ENCODE measurements around the gene TFDP1.

DNA sequence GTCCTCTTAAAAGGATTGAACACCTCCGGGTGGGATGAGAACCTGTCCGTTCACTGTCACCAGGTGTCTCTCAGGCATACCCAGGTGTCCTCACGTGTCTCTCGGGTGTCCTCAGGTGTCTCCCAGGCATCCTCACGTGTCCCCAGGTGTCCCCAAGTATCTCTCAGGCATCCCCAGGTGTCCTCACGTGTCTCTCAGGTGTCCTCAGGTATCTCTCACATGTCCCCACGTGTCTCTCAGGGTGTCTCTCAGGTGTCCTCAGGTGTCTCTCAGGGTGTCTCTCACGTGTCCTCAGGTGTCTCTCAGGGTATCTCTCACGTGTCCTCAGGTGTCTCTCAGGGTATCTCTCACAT lies 39.7 kb downstream of the TFDP1 start:
- TF ChIP-seq, protein P1, sequence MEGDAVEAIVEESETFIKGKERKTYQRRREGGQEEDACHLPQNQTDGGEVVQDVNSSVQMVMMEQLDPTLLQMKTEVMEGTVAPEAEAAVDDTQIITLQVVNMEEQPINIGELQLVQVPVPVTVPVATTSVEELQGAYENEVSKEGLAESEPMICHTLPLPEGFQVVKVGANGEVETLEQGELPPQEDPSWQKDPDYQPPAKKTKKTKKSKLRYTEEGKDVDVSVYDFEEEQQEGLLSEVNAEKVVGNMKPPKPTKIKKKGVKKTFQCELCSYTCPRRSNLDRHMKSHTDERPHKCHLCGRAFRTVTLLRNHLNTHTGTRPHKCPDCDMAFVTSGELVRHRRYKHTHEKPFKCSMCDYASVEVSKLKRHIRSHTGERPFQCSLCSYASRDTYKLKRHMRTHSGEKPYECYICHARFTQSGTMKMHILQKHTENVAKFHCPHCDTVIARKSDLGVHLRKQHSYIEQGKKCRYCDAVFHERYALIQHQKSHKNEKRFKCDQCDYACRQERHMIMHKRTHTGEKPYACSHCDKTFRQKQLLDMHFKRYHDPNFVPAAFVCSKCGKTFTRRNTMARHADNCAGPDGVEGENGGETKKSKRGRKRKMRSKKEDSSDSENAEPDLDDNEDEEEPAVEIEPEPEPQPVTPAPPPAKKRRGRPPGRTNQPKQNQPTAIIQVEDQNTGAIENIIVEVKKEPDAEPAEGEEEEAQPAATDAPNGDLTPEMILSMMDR (IDR thresholded peaks at IDR 0.05; ENCODE audit: borderline replicate concordance, extremely low read depth, low read length, poor library complexity, severe bottlenecking) = no peak
- no peak for TF ChIP-seq EZH2 (IDR thresholded peaks at IDR 0.05; ENCODE audit: borderline replicate concordance, low read depth, low read length, severe bottlenecking)
